Stimulated activated CD4-positive, alpha-beta T cell treated with anti-CD3 and anti-CD28 coated beads, Interleukin-15, amount 100 ng/mL, for 1 hour (primary cell): ENCODE results near the gene CHI3L2.
"Not testable (repeated sequence)": the region's sequence is repeated elsewhere in the genome, so short reads cannot be mapped to it uniquely, and the experiment has no call there.

Experiments
- DNase-seq, 2 donors: peaks; one replicate each; pipeline ENCODE4 v3.0.0-alpha.2; 2020; ENCODE audit warnings: low read depth in 1 of 2, low spot score in 1 of 2

The CHI3L2 gene

GRCh38 chr1:111201275-111202090, 26.0 kb upstream of the CHI3L2 start:
- DNase-seq: no peak

GRCh38 chr1:111202366-111202706, 25.2 kb upstream of the CHI3L2 start:
- DNase-seq: no peak

GRCh38 chr1:111202707-111203623, 24.5 kb upstream of the CHI3L2 start:
- DNase-seq: no peak

- DNase-seq: peak; percentile 62 to 73
These were observed 23.8 kb upstream of the CHI3L2 start for GRCh38 chr1:111203681-111204200.

GRCh38 chr1:111204201-111204982, 23.1 kb upstream of the CHI3L2 start:
- peak; percentile 57 to 63 for DNase-seq

- no peak for DNase-seq
These were observed 22.4 kb upstream of the CHI3L2 start for GRCh38 chr1:111204983-111205713.

GRCh38 chr1:111205714-111206050, 21.8 kb upstream of the CHI3L2 start:
- no peak for DNase-seq

GRCh38 chr1:111208921-111209320, 18.6 kb upstream of the CHI3L2 start:
- DNase-seq: no peak

- DNase-seq: no peak
These were observed 17.9 kb upstream of the CHI3L2 start for GRCh38 chr1:111209622-111210021.

- DNase-seq: no peak
These were observed 15.6 kb upstream of the CHI3L2 start for GRCh38 chr1:111211921-111212320.

- no peak for DNase-seq
These were observed 14.7 kb upstream of the CHI3L2 start for GRCh38 chr1:111212634-111213335.

- no peak for DNase-seq
These were observed 14.1 kb upstream of the CHI3L2 start for GRCh38 chr1:111213412-111213811.

GRCh38 chr1:111214074-111214801, 13.3 kb upstream of the CHI3L2 start:
- DNase-seq: no peak

GRCh38 chr1:111214884-111215283, 12.6 kb upstream of the CHI3L2 start:
- DNase-seq: peak in 1 of 2 donors; percentile 72

GRCh38 chr1:111215285-111215684, 12.2 kb upstream of the CHI3L2 start:
- not testable (repeated sequence) for DNase-seq

- no peak for DNase-seq
These were observed 10.8 kb upstream of the CHI3L2 start for GRCh38 chr1:111216751-111217150.

- DNase-seq: no peak
These were observed 10.2 kb upstream of the CHI3L2 start for GRCh38 chr1:111217183-111217910.

- no peak for DNase-seq
These were observed 8.6 kb upstream of the CHI3L2 start for GRCh38 chr1:111218701-111219556.
